ENCODE data around the gene NCBP2.
"Not testable (repeated sequence)": the region's sequence is repeated elsewhere in the genome, so short reads cannot be mapped to it uniquely, and the experiment has no call there.

NCBP2 gene

GRCh38 chr3:196968233-196969133 is 26.2 kb upstream of the NCBP2 start, which contains the start of gene PIGZ:
Gene PIGZ (minus strand): TSS chr3:196968833. CDS start chr3:196952031, 16,802 bp downstream.
- peak; percentile 50 for DNase-seq (ENCODE audit: low read depth)

GRCh38 chr3:196967412-196968232 is 25.3 kb upstream of the NCBP2 start:
- no peak for DNase-seq (ENCODE audit: low read depth)

- DNase-seq (ENCODE audit: low read depth), result no peak
Measured at GRCh38 chr3:196966526-196967401, 24.4 kb upstream of the NCBP2 start.

- DNase-seq (ENCODE audit: low read depth), result no peak
Measured at GRCh38 chr3:196965804-196966173, 23.5 kb upstream of the NCBP2 start.

GRCh38 chr3:196965112-196965803 is 22.9 kb upstream of the NCBP2 start:
- DNase-seq (ENCODE audit: low read depth), result no peak

- DNase-seq (ENCODE audit: low read depth), result no peak
Measured at GRCh38 chr3:196963631-196963953, 21.3 kb upstream of the NCBP2 start.

- no peak for DNase-seq (ENCODE audit: low read depth)
Measured at GRCh38 chr3:196962930-196963630, 20.8 kb upstream of the NCBP2 start.

GRCh38 chr3:196962108-196962929 is 20.0 kb upstream of the NCBP2 start:
- no peak for DNase-seq (ENCODE audit: low read depth)

GRCh38 chr3:196954832-196955231 is 12.5 kb upstream of the NCBP2 start:
- no peak for DNase-seq (ENCODE audit: low read depth)

- no peak for DNase-seq (ENCODE audit: low read depth)
Measured at GRCh38 chr3:196951371-196951770, 9.0 kb upstream of the NCBP2 start.

- no peak for DNase-seq (ENCODE audit: low read depth)
Measured at GRCh38 chr3:196949750-196950149, 7.4 kb upstream of the NCBP2 start.

- DNase-seq (ENCODE audit: low read depth), result no peak
Measured at GRCh38 chr3:196949285-196949619, 6.9 kb upstream of the NCBP2 start.

GRCh38 chr3:196948442-196949284 is 6.3 kb upstream of the NCBP2 start:
- DNase-seq (ENCODE audit: low read depth), result no peak

- DNase-seq (ENCODE audit: low read depth), result no peak
Measured at GRCh38 chr3:196947860-196948441, 5.6 kb upstream of the NCBP2 start.

- DNase-seq (ENCODE audit: low read depth), result no peak
Measured at GRCh38 chr3:196947136-196947859, 5.0 kb upstream of the NCBP2 start.

- not testable (repeated sequence) for DNase-seq (ENCODE audit: low read depth)
Measured at GRCh38 chr3:196944037-196944790, 1.9 kb upstream of the NCBP2 start.

- DNase-seq (ENCODE audit: low read depth), result peak; percentile 8
Measured at GRCh38 chr3:196942915-196943277, 568 bp upstream of the NCBP2 start.
